GM21717 (cell line): Measurements from ENCODE around the gene UBASH3B.
A peak's percentile ranks its signal among the peaks of the same experiment; 100 is the strongest.

Source experiments
- ATAC-seq: cut with Tn5 transposase; IDR thresholded peaks from one replicate; pipeline ENCODE4 v1.9.1; 2021; ENCODE audit warnings: mild to moderate bottlenecking, moderate library complexity; ENCODE audit not compliant: unreplicated experiment

Gene UBASH3B

GRCh38 chr11:122706291-122707088 lies 51.0 kb downstream of the UBASH3B start:
- ATAC-seq, result no peak

GRCh38 chr11:122707111-122707510 lies 51.6 kb downstream of the UBASH3B start:
- ATAC-seq, result no peak

- ATAC-seq, result no peak
These were observed 52.4 kb downstream of the UBASH3B start for GRCh38 chr11:122707901-122708300.

GRCh38 chr11:122709039-122709760 lies 53.7 kb downstream of the UBASH3B start:
- ATAC-seq, result no peak

GRCh38 chr11:122711362-122711761 lies 55.8 kb downstream of the UBASH3B start:
- no peak for ATAC-seq

GRCh38 chr11:122711831-122712381 lies 56.4 kb downstream of the UBASH3B start:
- ATAC-seq, result no peak

- ATAC-seq, result no peak
These were observed 58.5 kb downstream of the UBASH3B start for GRCh38 chr11:122714004-122714403.

- no peak for ATAC-seq
These were observed 59.0 kb downstream of the UBASH3B start for GRCh38 chr11:122714484-122714883.

GRCh38 chr11:122715548-122716440 lies 60.3 kb downstream of the UBASH3B start:
- no peak for ATAC-seq

- ATAC-seq, result peak; percentile 65
These were observed 61.8 kb downstream of the UBASH3B start for GRCh38 chr11:122717264-122717867.

- ATAC-seq, result no peak
These were observed 64.8 kb downstream of the UBASH3B start for GRCh38 chr11:122720107-122720881.

GRCh38 chr11:122721201-122721963 lies 65.9 kb downstream of the UBASH3B start:
- no peak for ATAC-seq

GRCh38 chr11:122721964-122722266 lies 66.4 kb downstream of the UBASH3B start:
- ATAC-seq, result no peak

- ATAC-seq, result no peak
These were observed 67.6 kb downstream of the UBASH3B start for GRCh38 chr11:122723106-122723505.

GRCh38 chr11:122723576-122723975 lies 68.1 kb downstream of the UBASH3B start:
- no peak for ATAC-seq

- no peak for ATAC-seq
These were observed 69.0 kb downstream of the UBASH3B start for GRCh38 chr11:122724520-122724919.

- no peak for ATAC-seq
These were observed 70.5 kb downstream of the UBASH3B start for GRCh38 chr11:122726028-122726427.

- no peak for ATAC-seq
These were observed 71.8 kb downstream of the UBASH3B start for GRCh38 chr11:122727101-122727929.
